ENCODE measurements around the gene PKIG. TPM values are rescaled to one million over a fixed set of nuclear protein-coding genes. Genes with fewer than 3 reads are reported as not detected.

PKIG gene
- total RNA-seq = 26.0 and 29.5 TPM in 2 replicates
- long read RNA-seq, transcript PKIG-207 (4 exons, 1,191 nt) = major isoform, 12 of 19 reads
- long read RNA-seq, partial matches to known transcripts = 2 of 19 reads
- long read RNA-seq, other reads (novel, unspliced or antisense) = 2 of 19 reads

- Mint-ChIP-seq H3K27ac (ENCODE audit: unreplicated experiment) (peak within 1 kb of the TSS; percentile 79), H3K9me3 (ENCODE audit: unreplicated experiment) (no peaks in the 10 kb centered on the region), H3K36me3 (ENCODE audit: unreplicated experiment) (peaks cover 2% of the 10 kb centered on the region), H3K27me3 (ENCODE audit: unreplicated experiment) (no peaks in the 10 kb centered on the region), H3K4me1 (ENCODE audit: unreplicated experiment) (peaks cover 57% of the 10 kb centered on the region), H3K4me3 (ENCODE audit: unreplicated experiment) (peak within 1 kb of the TSS; percentile 47)
- TF ChIP-seq CTCF (IDR thresholded peaks at IDR 0.05) = no peak
- DNase-seq (ENCODE audit: extremely low spot score, unreplicated experiment) = no peak
Observed at GRCh38 chr20:44582311-44583025, at the start of gene PKIG. PKIG (plus strand) TSS chr20:44582579; CDS start chr20:44614557, 31,978 bp downstream.

- no peak for TF ChIP-seq CTCF (IDR thresholded peaks at IDR 0.05)
Observed at GRCh38 chr20:44532981-44533331, 49.4 kb upstream of the PKIG start.

GRCh38 chr20:44533928-44534327, 48.5 kb upstream of the PKIG start:
- no peak for DNase-seq (ENCODE audit: extremely low spot score, unreplicated experiment)
- Mint-ChIP-seq H3K4me1 (ENCODE audit: unreplicated experiment) (peaks cover 4% of the 10 kb centered on the region), H3K27me3 (ENCODE audit: unreplicated experiment) (no peaks in the 10 kb centered on the region), H3K9me3 (ENCODE audit: unreplicated experiment) (no peaks in the 10 kb centered on the region), H3K4me3 (ENCODE audit: unreplicated experiment) (no peak overlapping the region), H3K36me3 (ENCODE audit: unreplicated experiment) (no peaks in the 10 kb centered on the region), H3K27ac (ENCODE audit: unreplicated experiment) (no peak overlapping the region)
- TF ChIP-seq CTCF (IDR thresholded peaks at IDR 0.05) = no peak

More at GRCh38 chr20:44532981-44533331, 49.4 kb upstream of the PKIG start:
- Mint-ChIP-seq H3K4me3 (ENCODE audit: unreplicated experiment) (no peak overlapping the region), H3K36me3 (ENCODE audit: unreplicated experiment) (no peaks in the 10 kb centered on the region), H3K4me1 (ENCODE audit: unreplicated experiment) (peaks cover 4% of the 10 kb centered on the region), H3K9me3 (ENCODE audit: unreplicated experiment) (no peaks in the 10 kb centered on the region), H3K27ac (ENCODE audit: unreplicated experiment) (no peak overlapping the region), H3K27me3 (ENCODE audit: unreplicated experiment) (no peaks in the 10 kb centered on the region)
- DNase-seq (ENCODE audit: extremely low spot score, unreplicated experiment) = no peak

- no peak for DNase-seq (ENCODE audit: extremely low spot score, unreplicated experiment)
- Mint-ChIP-seq H3K27me3 (ENCODE audit: unreplicated experiment) (no peaks in the 10 kb centered on the region), H3K4me1 (ENCODE audit: unreplicated experiment) (peaks cover 10% of the 10 kb centered on the region), H3K4me3 (ENCODE audit: unreplicated experiment) (no peak overlapping the region), H3K27ac (ENCODE audit: unreplicated experiment) (no peak overlapping the region), H3K36me3 (ENCODE audit: unreplicated experiment) (no peaks in the 10 kb centered on the region), H3K9me3 (ENCODE audit: unreplicated experiment) (no peaks in the 10 kb centered on the region)
- no peak for TF ChIP-seq CTCF (IDR thresholded peaks at IDR 0.05)
Observed at GRCh38 chr20:44536175-44536574, 46.2 kb upstream of the PKIG start.

GRCh38 chr20:44537993-44538392, 44.4 kb upstream of the PKIG start:
- H3K27me3 Mint-ChIP-seq (ENCODE audit: unreplicated experiment) = no peaks in the 10 kb centered on the region
- DNase-seq (ENCODE audit: extremely low spot score, unreplicated experiment) = no peak
- no peaks in the 10 kb centered on the region for H3K9me3 Mint-ChIP-seq (ENCODE audit: unreplicated experiment)
- H3K4me1 Mint-ChIP-seq (ENCODE audit: unreplicated experiment) = peaks cover 6% of the 10 kb centered on the region
- no peak overlapping the region for H3K4me3 Mint-ChIP-seq (ENCODE audit: unreplicated experiment)
- H3K36me3 Mint-ChIP-seq (ENCODE audit: unreplicated experiment) = no peaks in the 10 kb centered on the region
- no peak overlapping the region for H3K27ac Mint-ChIP-seq (ENCODE audit: unreplicated experiment)
- peak; percentile 38 for TF ChIP-seq CTCF (IDR thresholded peaks at IDR 0.05)
